ENCODE data around the gene PPP3R1.

The PPP3R1 gene

GRCh38 chr2:68252400-68253218 lies at the start of gene PPP3R1:
Gene PPP3R1 (minus strand): TSS chr2:68252532. CDS start chr2:68252127, 405 bp downstream.
- peak; percentile 89 for DNase-seq (ENCODE audit: low read depth)

GRCh38 chr2:68295516-68295915 lies 43.2 kb upstream of the PPP3R1 start:
- DNase-seq (ENCODE audit: low read depth) = no peak

GRCh38 chr2:68294913-68295312 lies 42.6 kb upstream of the PPP3R1 start:
- DNase-seq (ENCODE audit: low read depth) = no peak

GRCh38 chr2:68294187-68294586 lies 41.9 kb upstream of the PPP3R1 start:
- no peak for DNase-seq (ENCODE audit: low read depth)

- DNase-seq (ENCODE audit: low read depth) = no peak
These were observed 41.4 kb upstream of the PPP3R1 start for GRCh38 chr2:68293755-68294154.

GRCh38 chr2:68293024-68293423 lies 40.7 kb upstream of the PPP3R1 start:
- DNase-seq (ENCODE audit: low read depth) = no peak

- DNase-seq (ENCODE audit: low read depth) = no peak
These were observed 39.9 kb upstream of the PPP3R1 start for GRCh38 chr2:68292108-68292710.

GRCh38 chr2:68291314-68291713 lies 39.0 kb upstream of the PPP3R1 start:
- DNase-seq (ENCODE audit: low read depth) = no peak

- DNase-seq (ENCODE audit: low read depth) = no peak
These were observed 38.6 kb upstream of the PPP3R1 start for GRCh38 chr2:68290901-68291300.

- no peak for DNase-seq (ENCODE audit: low read depth)
These were observed 35.5 kb upstream of the PPP3R1 start for GRCh38 chr2:68287580-68288441.

GRCh38 chr2:68284896-68285295 lies 32.6 kb upstream of the PPP3R1 start:
- no peak for DNase-seq (ENCODE audit: low read depth)

GRCh38 chr2:68283419-68283812 lies 31.1 kb upstream of the PPP3R1 start:
- DNase-seq (ENCODE audit: low read depth) = no peak

- DNase-seq (ENCODE audit: low read depth) = no peak
These were observed 30.6 kb upstream of the PPP3R1 start for GRCh38 chr2:68282811-68283418.

- no peak for DNase-seq (ENCODE audit: low read depth)
These were observed 28.5 kb upstream of the PPP3R1 start for GRCh38 chr2:68280796-68281195.

- no peak for DNase-seq (ENCODE audit: low read depth)
These were observed 28.0 kb upstream of the PPP3R1 start for GRCh38 chr2:68280348-68280747.

- DNase-seq (ENCODE audit: low read depth) = no peak
These were observed 27.4 kb upstream of the PPP3R1 start for GRCh38 chr2:68279691-68280090.

GRCh38 chr2:68278169-68278568 lies 25.8 kb upstream of the PPP3R1 start:
- no peak for DNase-seq (ENCODE audit: low read depth)

- no peak for DNase-seq (ENCODE audit: low read depth)
These were observed 21.7 kb upstream of the PPP3R1 start for GRCh38 chr2:68274022-68274421.

- DNase-seq (ENCODE audit: low read depth) = no peak
These were observed 20.1 kb upstream of the PPP3R1 start for GRCh38 chr2:68272246-68272994.

- no peak for DNase-seq (ENCODE audit: low read depth)
These were observed 14.3 kb upstream of the PPP3R1 start for GRCh38 chr2:68266655-68267054.

GRCh38 chr2:68263632-68264031 lies 11.3 kb upstream of the PPP3R1 start:
- no peak for DNase-seq (ENCODE audit: low read depth)

GRCh38 chr2:68258851-68259250 lies 6.5 kb upstream of the PPP3R1 start:
- no peak for DNase-seq (ENCODE audit: low read depth)
